Caco-2 (cell line): ENCODE measurements around the gene KCNC2. TPM values are rescaled to one million over a fixed set of nuclear protein-coding genes. Genes with fewer than 3 reads are reported as not detected.

Experiments
- BruUV-seq: library from RNA; stranded (reverse); fragments of 400-500 nt; replicated peaks from 2 replicates; lab custom pipeline; 2021; lab: Mats Ljungman, UMichigan
- CTCF ChIA-PET: fragments of 300-600 bp; sonication (Branson Sonifier 250); formaldehyde crosslinking; loops from one replicate; lab custom pipeline; 2022; ENCODE audit warnings: antibody characterized with exemption; lab: Charles Lee
- POLR2A ChIA-PET: fragments of 300-600 bp; sonication (Branson Sonifier 250); formaldehyde crosslinking; loops from one replicate; lab custom pipeline; 2022; ENCODE audit warnings: antibody characterized with exemption; lab: Charles Lee
- DNase-seq, 2 experiments: peaks; one replicate each; pipeline versions ENCODE4 v3.0.0 to v3.0.0-alpha.2; 2020 to 2022
- H3K27me3 ChIP-seq: replicated peaks from 2 replicates; pipeline ENCODE4 v1.6.0; 2011; ENCODE audit warnings: low read length; ENCODE audit not compliant: control insufficient read depth, insufficient read depth
- H3K36me3 ChIP-seq: 2 replicates; pipeline ENCODE4 v1.5.1; 2011; ENCODE audit warnings: low read length; ENCODE audit not compliant: control insufficient read depth, insufficient read depth
- H3K4me1 ChIP-seq: fragments of 250-450 bp; sonication (Bioruptor Pico); 2 replicates; pipeline ENCODE4 v1.5.1; 2020; ENCODE audit warnings: mild to moderate bottlenecking
- H3K4me3 ChIP-seq: 2 replicates; pipeline ENCODE4 v1.5.1; 2011; ENCODE audit warnings: low read depth, mild to moderate bottlenecking, control low read depth, low read length
- H3K9me3 ChIP-seq: fragments of 250-450 bp; sonication (Bioruptor Pico); 2 replicates; pipeline ENCODE4 v1.5.1; 2020; ENCODE audit warnings: mild to moderate bottlenecking, moderate library complexity
- H3K27ac Mint-ChIP-seq: one replicate; pipeline ENCODE4 v1.8.0; 2022; ENCODE audit warnings: mixed read lengths; ENCODE audit not compliant: unreplicated experiment
- H3K27me3 Mint-ChIP-seq: one replicate; pipeline ENCODE4 v1.8.0; 2022; ENCODE audit warnings: mixed read lengths; ENCODE audit not compliant: insufficient read depth, unreplicated experiment
- H3K36me3 Mint-ChIP-seq: one replicate; pipeline ENCODE4 v1.8.0; 2022; ENCODE audit warnings: mild to moderate bottlenecking, mixed read lengths; ENCODE audit not compliant: insufficient read depth, unreplicated experiment
- H3K4me1 Mint-ChIP-seq: one replicate; pipeline ENCODE4 v1.8.0; 2022; ENCODE audit warnings: low read depth, mixed read lengths; ENCODE audit not compliant: unreplicated experiment
- H3K4me3 Mint-ChIP-seq: one replicate; pipeline ENCODE4 v1.8.0; 2022; ENCODE audit warnings: mild to moderate bottlenecking, moderate library complexity, mixed read lengths; ENCODE audit not compliant: unreplicated experiment
- H3K9me3 Mint-ChIP-seq: one replicate; pipeline ENCODE4 v1.8.0; 2022; ENCODE audit warnings: mixed read lengths; ENCODE audit not compliant: unreplicated experiment
- intact Hi-C: fragments of 100-400 bp; cut with micrococcal nuclease; formaldehyde crosslinking; loops from one replicate; pipeline ENCODE4 v1.10.0; 2022; ENCODE audit not compliant: unreplicated experiment
- total RNA-seq: library from RNA; stranded (reverse); gene quantifications from 2 replicates; pipeline ENCODE4 v1.2.3, GENCODE V29; 2022
- TF ChIP-seq, protein P1 (sequence below), 2 experiments: fragments of 200-600 bp in 1 of 2; IDR thresholded peaks; 1 replicate in 1 of 2; 2 replicates in 1 of 2; pipeline versions ENCODE4 v1.5.1 to v1.8.0; 2011 to 2022; ENCODE audit warnings: antibody characterized with exemption in 1 of 2, control low read depth in 1 of 2, inconsistent platforms in 1 of 2, low read depth in 1 of 2, low read length in 1 of 2, mild to moderate bottlenecking in 1 of 2, moderate library complexity in 1 of 2; ENCODE audit not compliant: insufficient read depth in 1 of 2, severe bottlenecking in 1 of 2, unreplicated experiment in 1 of 2

KCNC2 gene
- total RNA-seq, 1 experiment from 2014 or later: not detected

GRCh38 chr12:75245108-75245507 is 35.5 kb upstream of the KCNC2 start:
- Mint-ChIP-seq H3K36me3 (no peaks in the 10 kb centered on the region), H3K9me3 (no peaks in the 10 kb centered on the region), H3K4me3 (no peak overlapping the region), H3K27ac (no peak overlapping the region), H3K4me1 (no peaks in the 10 kb centered on the region), H3K27me3 (peaks cover 3% of the 10 kb centered on the region)
- CTCF ChIA-PET: no interaction called here
- Histone ChIP-seq H3K4me1 (no peaks in the 10 kb centered on the region), H3K27me3 (no peaks in the 10 kb centered on the region), H3K36me3 (no peaks in the 10 kb centered on the region), H3K4me3 (no peak overlapping the region), H3K9me3 (peaks cover 6% of the 10 kb centered on the region)
- TF ChIP-seq, protein P1, sequence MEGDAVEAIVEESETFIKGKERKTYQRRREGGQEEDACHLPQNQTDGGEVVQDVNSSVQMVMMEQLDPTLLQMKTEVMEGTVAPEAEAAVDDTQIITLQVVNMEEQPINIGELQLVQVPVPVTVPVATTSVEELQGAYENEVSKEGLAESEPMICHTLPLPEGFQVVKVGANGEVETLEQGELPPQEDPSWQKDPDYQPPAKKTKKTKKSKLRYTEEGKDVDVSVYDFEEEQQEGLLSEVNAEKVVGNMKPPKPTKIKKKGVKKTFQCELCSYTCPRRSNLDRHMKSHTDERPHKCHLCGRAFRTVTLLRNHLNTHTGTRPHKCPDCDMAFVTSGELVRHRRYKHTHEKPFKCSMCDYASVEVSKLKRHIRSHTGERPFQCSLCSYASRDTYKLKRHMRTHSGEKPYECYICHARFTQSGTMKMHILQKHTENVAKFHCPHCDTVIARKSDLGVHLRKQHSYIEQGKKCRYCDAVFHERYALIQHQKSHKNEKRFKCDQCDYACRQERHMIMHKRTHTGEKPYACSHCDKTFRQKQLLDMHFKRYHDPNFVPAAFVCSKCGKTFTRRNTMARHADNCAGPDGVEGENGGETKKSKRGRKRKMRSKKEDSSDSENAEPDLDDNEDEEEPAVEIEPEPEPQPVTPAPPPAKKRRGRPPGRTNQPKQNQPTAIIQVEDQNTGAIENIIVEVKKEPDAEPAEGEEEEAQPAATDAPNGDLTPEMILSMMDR (IDR thresholded peaks at IDR 0.05; ENCODE audit: insufficient read depth in 1 of 2, low read depth in 1 of 2, low read length in 1 of 2, severe bottlenecking in 1 of 2, unreplicated experiment in 1 of 2): no peak
- intact Hi-C loops: no loop called here
- BruUV-seq: no TSS peak
- no peak for DNase-seq
- POLR2A ChIA-PET: no interaction called here

GRCh38 chr12:75239987-75240386 is 30.3 kb upstream of the KCNC2 start:
- no TSS peak for BruUV-seq
- CTCF ChIA-PET: no interaction called here
- TF ChIP-seq, protein P1 (IDR thresholded peaks at IDR 0.05; ENCODE audit: insufficient read depth in 1 of 2, low read depth in 1 of 2, low read length in 1 of 2, severe bottlenecking in 1 of 2, unreplicated experiment in 1 of 2): no peak
- intact Hi-C loops: no loop called here
- Mint-ChIP-seq H3K27ac (no peak overlapping the region), H3K4me3 (no peak overlapping the region), H3K27me3 (no peaks in the 10 kb centered on the region), H3K4me1 (no peaks in the 10 kb centered on the region), H3K9me3 (no peaks in the 10 kb centered on the region), H3K36me3 (no peaks in the 10 kb centered on the region)
- Histone ChIP-seq H3K9me3 (peaks cover 6% of the 10 kb centered on the region), H3K4me3 (no peak overlapping the region), H3K36me3 (no peaks in the 10 kb centered on the region), H3K27me3 (no peaks in the 10 kb centered on the region), H3K4me1 (no peaks in the 10 kb centered on the region)
- POLR2A ChIA-PET: no interaction called here
- DNase-seq: no peak

GRCh38 chr12:75236206-75236605 is 26.6 kb upstream of the KCNC2 start:
- no peaks in the 10 kb centered on the region for H3K9me3 Mint-ChIP-seq
- Histone ChIP-seq H3K4me1 (no peaks in the 10 kb centered on the region), H3K36me3 (no peaks in the 10 kb centered on the region), H3K27me3 (no peaks in the 10 kb centered on the region), H3K4me3 (no peak overlapping the region), H3K9me3 (peaks cover 6% of the 10 kb centered on the region)
- no peak for DNase-seq
- H3K27me3 Mint-ChIP-seq: peaks cover under 1% of the 10 kb centered on the region
- no peak overlapping the region for H3K27ac Mint-ChIP-seq
- intact Hi-C loops: no loop called here
- CTCF ChIA-PET: no interaction called here
- TF ChIP-seq, protein P1 (IDR thresholded peaks at IDR 0.05; ENCODE audit: insufficient read depth in 1 of 2, low read depth in 1 of 2, low read length in 1 of 2, severe bottlenecking in 1 of 2, unreplicated experiment in 1 of 2): no peak
- BruUV-seq: no TSS peak
- H3K4me3 Mint-ChIP-seq: no peak overlapping the region
- H3K4me1 Mint-ChIP-seq: no peaks in the 10 kb centered on the region
- no peaks in the 10 kb centered on the region for H3K36me3 Mint-ChIP-seq
- POLR2A ChIA-PET: no interaction called here
